HepG2 (cell line): ENCODE measurements around the gene TPCN2. TPM values are rescaled to one million over a fixed set of nuclear protein-coding genes. Genes with fewer than 3 reads are reported as not detected.

Source experiments
- ATAC-seq: fragments of 200-7000 bp; cut with Tn5 transposase; 3 replicates; pipeline ENCODE4 v1.9.1; 2020; ENCODE audit warnings: mild to moderate bottlenecking, moderate library complexity
- BruUV-seq: library from RNA; stranded (reverse); fragments of 400-500 nt; replicated peaks from 2 replicates; lab custom pipeline; 2021; lab: Mats Ljungman, UMichigan
- CTCF ChIA-PET: fragments of 300-600 bp; formaldehyde crosslinking; extraction: SDS; loops from one replicate; lab custom pipeline; 2021; ENCODE audit warnings: low total read pairs, inconsistent platforms, low intra/inter-chr PET ratio; lab: Yijun Ruan, JAX
- POLR2A ChIA-PET: fragments of 350-600 bp; sonication (Branson Sonifier 250); formaldehyde crosslinking; loops from one replicate; lab custom pipeline; 2020; ENCODE audit warnings: antibody characterized with exemption, inconsistent platforms; lab: Yijun Ruan, JAX
- DNase-seq: peaks from one replicate; pipeline ENCODE4 v3.0.0-alpha.2; 2015; ENCODE audit warnings: low spot score
- FAIRE-seq: peaks from 3 replicates; lab custom pipeline; 2011; peaks lifted over from hg19 to GRCh38; lab: Jason Lieb, UNC
- H2AFZ ChIP-seq: one replicate; pipeline ENCODE4 v1.6.1; 2011; ENCODE audit warnings: low read length, inconsistent platforms
- H3K27ac ChIP-seq: fragments of 300-600 bp; 3 replicates; pipeline ENCODE4 v1.8.0; 2011; ENCODE audit warnings: mixed run types, mild to moderate bottlenecking, mixed read lengths, low read length, inconsistent platforms; ENCODE audit not compliant: insufficient read depth; ENCODE audit errors: extremely low read length
- H3K27me3 ChIP-seq, 2 experiments: fragments of 200-600 bp in 1 of 2; 2 replicates in 1 of 2; 3 replicates in 1 of 2; pipeline versions ENCODE4 v1.6.0 to v1.8.0; 2011; ENCODE audit warnings: low read length in 2 of 2, mild to moderate bottlenecking in 2 of 2, moderate library complexity in 2 of 2, inconsistent platforms in 1 of 2; ENCODE audit not compliant: insufficient read depth in 2 of 2, control insufficient read depth in 1 of 2
- H3K36me3 ChIP-seq, 2 experiments: fragments of 200-600 bp in 1 of 2; replicated peaks in 1 of 2; 2 replicates in 1 of 2; 3 replicates in 1 of 2; pipeline versions ENCODE4 v1.5.1 to v1.8.0; 2011; ENCODE audit warnings: low read length in 2 of 2, inconsistent platforms in 1 of 2; ENCODE audit not compliant: insufficient read depth in 2 of 2, control insufficient read depth in 1 of 2
- H3K4me1 ChIP-seq: 2 replicates; pipeline ENCODE4 v1.5.1; 2012; ENCODE audit warnings: low read length, inconsistent platforms; ENCODE audit not compliant: insufficient read depth
- H3K4me2 ChIP-seq: 2 replicates; pipeline ENCODE4 v1.6.0; 2011; ENCODE audit warnings: low read depth, low read length, inconsistent platforms
- H3K4me3 ChIP-seq, 3 experiments: fragments of 200-600 bp in 1 of 3; sonication (generic), shearing (Covaris generic) in 1 of 3; replicated peaks in 1 of 3; 2 replicates each; pipeline ENCODE4 v1.5.1; 2011 to 2016; ENCODE audit warnings: low read length in 3 of 3, inconsistent platforms in 2 of 3, low read depth in 2 of 3, mild to moderate bottlenecking in 2 of 3, control low read depth in 1 of 3, mixed read lengths in 1 of 3; ENCODE audit not compliant: insufficient read depth in 1 of 3
- H3K79me2 ChIP-seq: one replicate; pipeline ENCODE4 v1.6.1; 2011; ENCODE audit warnings: low read length, inconsistent platforms; ENCODE audit not compliant: insufficient read depth
- H3K9ac ChIP-seq: 2 replicates; pipeline ENCODE4 v1.6.0; 2011; ENCODE audit warnings: mild to moderate bottlenecking, low read depth, low read length, inconsistent platforms; ENCODE audit not compliant: insufficient read depth
- H3K9me3 ChIP-seq: 2 replicates; pipeline ENCODE4 v1.5.1; 2012; ENCODE audit warnings: mild to moderate bottlenecking, low read length
- H4K20me1 ChIP-seq: 2 replicates; pipeline ENCODE4 v1.6.0; 2011; ENCODE audit warnings: inconsistent platforms, mild to moderate bottlenecking, low read length, moderate library complexity; ENCODE audit not compliant: insufficient read depth
- CHCHD3 ChIP-seq: sonication (generic); formaldehyde crosslinking; IDR thresholded peaks from 2 replicates; pipeline ENCODE4 v1.8.0; 2022; ENCODE audit warnings: mild to moderate bottlenecking, missing genetic modification reagents, moderate library complexity
- GABPB1 ChIP-seq: IDR thresholded peaks from 2 replicates; pipeline ENCODE4 v1.6.1; 2016; ENCODE audit warnings: mild to moderate bottlenecking, missing genetic modification reagents, moderate library complexity, missing compliant biosample characterization
- HNF1B ChIP-seq: sonication (generic); formaldehyde crosslinking; IDR thresholded peaks from 2 replicates; pipeline ENCODE4 v1.5.1; 2020; ENCODE audit warnings: mild to moderate bottlenecking, moderate library complexity, missing genetic modification reagents
- KLF16 ChIP-seq, 2 experiments: sonication (generic) in 1 of 2; formaldehyde crosslinking in 1 of 2; IDR thresholded peaks; 2 replicates each; pipeline versions ENCODE4 v1.6.1 to v1.8.0; 2016 to 2023; ENCODE audit warnings: missing genetic modification reagents in 2 of 2, missing compliant biosample characterization in 1 of 2
- MIER3 ChIP-seq: IDR thresholded peaks from 2 replicates; pipeline ENCODE4 v1.6.1; 2016; ENCODE audit warnings: missing compliant biosample characterization, borderline replicate concordance
- PHF21A ChIP-seq: sonication (generic); formaldehyde crosslinking; IDR thresholded peaks from 2 replicates; pipeline ENCODE4 v1.5.0; 2020; ENCODE audit warnings: mild to moderate bottlenecking, missing genetic modification reagents
- SNRNP70 ChIP-seq: fragments of 200-400 bp; formaldehyde crosslinking; IDR thresholded peaks from 2 replicates; pipeline ENCODE4 v1.6.1; 2017; ENCODE audit warnings: mild to moderate bottlenecking, low read depth, low read length, moderate library complexity
- ZBTB38 ChIP-seq: sonication (generic); formaldehyde crosslinking; IDR thresholded peaks from 2 replicates; pipeline ENCODE4 v1.5.1; 2020; ENCODE audit warnings: mild to moderate bottlenecking, missing genetic modification reagents
- ZBTB8A ChIP-seq: sonication (generic); formaldehyde crosslinking; IDR thresholded peaks from 2 replicates; pipeline ENCODE4 v1.4.0; 2020; ENCODE audit warnings: mild to moderate bottlenecking, low read depth, missing genetic modification reagents, borderline replicate concordance
- ZNF224 ChIP-seq: sonication (generic); formaldehyde crosslinking; IDR thresholded peaks from 2 replicates; pipeline ENCODE4 v1.5.0; 2020; ENCODE audit warnings: mild to moderate bottlenecking, missing genetic modification reagents
- ZNF362 ChIP-seq: sonication (generic); formaldehyde crosslinking; IDR thresholded peaks from 2 replicates; pipeline ENCODE4 v1.4.0; 2020; ENCODE audit warnings: missing genetic modification reagents, mild to moderate bottlenecking, borderline replicate concordance
- ZNF382 ChIP-seq: sonication (generic); formaldehyde crosslinking; IDR thresholded peaks from 2 replicates; pipeline ENCODE4 v1.5.0; 2020; ENCODE audit warnings: missing genetic modification reagents, mild to moderate bottlenecking, borderline replicate concordance
- WGBS: methylation state at CpG from one replicate; pipeline ENCODE4 v1.1.6; 2017; ENCODE audit warnings: low lambda C conversion rate; 5-methylcytosine and 5-hydroxymethylcytosine counted together
- in situ Hi-C: cut with HindIII; loops from 2 replicates; pipeline ENCODE4 v1.10.0; 2017; ENCODE audit warnings: low pct_unique_long_range_greater_than_20kb; ENCODE audit not compliant: extremely low pct_ligation_motif_present
- intact Hi-C: fragments of 100-400 bp; cut with micrococcal nuclease; formaldehyde crosslinking; loops from one replicate; pipeline ENCODE4 v1.10.0; 2022; ENCODE audit not compliant: unreplicated experiment
- polyA plus RNA-seq, 8 experiments: library from polyadenylated mRNA; depleted of rRNA in 3 of 8; stranded (reverse) in 7 of 8; unstranded in 1 of 8; fragments of >200 nt; fragmentation: Illumina TruSeq in 4 of 8; extraction: Trizol in 4 of 8; gene quantifications; 2 replicates each; pipeline versions ENCODE4 v1.2.1 to v1.2.3, GENCODE V29; 2011 to 2016; ENCODE audit warnings: low read depth in 4 of 8, missing spikeins in 1 of 8, mixed read lengths in 1 of 8; ENCODE audit not compliant: insufficient read depth in 1 of 8
- total RNA-seq, 5 experiments: library from RNA; depleted of rRNA; stranded (reverse); fragments of >200 nt; fragmentation: Illumina TruSeq; extraction: Trizol; gene quantifications; 2 replicates each; pipeline ENCODE4 v1.2.3, GENCODE V29; 2016; ENCODE audit warnings: low read depth in 1 of 5

The TPCN2 gene
- total and polyA plus RNA-seq, 2 of the 13 experiments (the other 11 are each of a cell fraction or from before 2014, with no cell fraction given), result 5.6 to 5.9 TPM

GRCh38 chr11:69158301-69159149 is 109.8 kb downstream of the TPCN2 start:
- H3K4me2 ChIP-seq, result no peak overlapping the region
- no peaks in the 10 kb centered on the region for H3K27me3 ChIP-seq
- intact Hi-C loops (no loop called here), in situ Hi-C loops (no loop called here)
- no TSS peak for BruUV-seq
- FAIRE-seq (no peak), DNase-seq (no peak), ATAC-seq (no peak)
- no peak overlapping the region for H3K4me3 ChIP-seq
- TF ChIP-seq PHF21A (CRISPR knock-in tag), result no peak
- TF ChIP-seq ZBTB38 (CRISPR knock-in tag), result peak; percentile 35; the same call in 1 of the 2 replicates
- TF ChIP-seq KLF16 (CRISPR knock-in tag; IDR thresholded peaks at IDR 0.05), result no peak
- no peak for TF ChIP-seq MIER3 (CRISPR knock-in tag)
- no peaks in the 10 kb centered on the region for H4K20me1 ChIP-seq
- no peak overlapping the region for H3K9ac ChIP-seq
- no peak overlapping the region for H2AFZ ChIP-seq
- ChIA-PET POLR2A (interaction anchor here (1.6 kb wide), 1 partner anchor 16 kb away, joined by 4 read pairs; no protein-coding TSS in a partner anchor), CTCF (no interaction called here)
- WGBS, result 91% methylated on average over 18 of the region's 21 CpGs
- peaks cover 53% of the 10 kb centered on the region for H3K4me1 ChIP-seq
- no peaks in the 10 kb centered on the region for H3K79me2 ChIP-seq
- H3K27ac ChIP-seq, result no peak overlapping the region
- no peaks in the 10 kb centered on the region for H3K36me3 ChIP-seq
- no peaks in the 10 kb centered on the region for H3K9me3 ChIP-seq

- in situ Hi-C loops, result no loop called here
- no peak overlapping the region for H3K27ac ChIP-seq
- intact Hi-C loops, result no loop called here
- peaks cover 45% of the 10 kb centered on the region for H3K4me1 ChIP-seq
- H3K4me3 ChIP-seq, result no peak overlapping the region
- no peak overlapping the region for H2AFZ ChIP-seq
- WGBS, result 90% methylated on average over 19 of the region's 19 CpGs
- no peak overlapping the region for H3K4me2 ChIP-seq
- H3K27me3 ChIP-seq, result no peaks in the 10 kb centered on the region
- ATAC-seq (no peak), FAIRE-seq (no peak), DNase-seq (no peak)
- H3K79me2 ChIP-seq, result no peaks in the 10 kb centered on the region
- H3K9me3 ChIP-seq, result no peaks in the 10 kb centered on the region
- no peak overlapping the region for H3K9ac ChIP-seq
- no TSS peak for BruUV-seq
- CTCF ChIA-PET, result no interaction called here
- POLR2A ChIA-PET, result no interaction called here
- no peaks in the 10 kb centered on the region for H3K36me3 ChIP-seq
- H4K20me1 ChIP-seq, result no peaks in the 10 kb centered on the region
- TF ChIP-seq GABPB1 (no peak), ZNF362 (no peak), SNRNP70 (no peak), CHCHD3 (no peak), ZBTB8A (no peak), HNF1B (CRISPR knock-in tag) (no peak), ZNF382 (CRISPR knock-in tag) (no peak), ZNF224 (CRISPR knock-in tag) (no peak)
These were observed 110.6 kb downstream of the TPCN2 start for GRCh38 chr11:69159150-69159852.
